AG08396 (cell line): Measurements from ENCODE around the gene DDX20.

Experiments used
- DNase-seq: peaks from one replicate; pipeline ENCODE4 v3.0.0; 2012; ENCODE audit warnings: low spot score, mixed read lengths

Gene DDX20, protein sequence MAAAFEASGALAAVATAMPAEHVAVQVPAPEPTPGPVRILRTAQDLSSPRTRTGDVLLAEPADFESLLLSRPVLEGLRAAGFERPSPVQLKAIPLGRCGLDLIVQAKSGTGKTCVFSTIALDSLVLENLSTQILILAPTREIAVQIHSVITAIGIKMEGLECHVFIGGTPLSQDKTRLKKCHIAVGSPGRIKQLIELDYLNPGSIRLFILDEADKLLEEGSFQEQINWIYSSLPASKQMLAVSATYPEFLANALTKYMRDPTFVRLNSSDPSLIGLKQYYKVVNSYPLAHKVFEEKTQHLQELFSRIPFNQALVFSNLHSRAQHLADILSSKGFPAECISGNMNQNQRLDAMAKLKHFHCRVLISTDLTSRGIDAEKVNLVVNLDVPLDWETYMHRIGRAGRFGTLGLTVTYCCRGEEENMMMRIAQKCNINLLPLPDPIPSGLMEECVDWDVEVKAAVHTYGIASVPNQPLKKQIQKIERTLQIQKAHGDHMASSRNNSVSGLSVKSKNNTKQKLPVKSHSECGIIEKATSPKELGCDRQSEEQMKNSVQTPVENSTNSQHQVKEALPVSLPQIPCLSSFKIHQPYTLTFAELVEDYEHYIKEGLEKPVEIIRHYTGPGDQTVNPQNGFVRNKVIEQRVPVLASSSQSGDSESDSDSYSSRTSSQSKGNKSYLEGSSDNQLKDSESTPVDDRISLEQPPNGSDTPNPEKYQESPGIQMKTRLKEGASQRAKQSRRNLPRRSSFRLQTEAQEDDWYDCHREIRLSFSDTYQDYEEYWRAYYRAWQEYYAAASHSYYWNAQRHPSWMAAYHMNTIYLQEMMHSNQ

DNA sequence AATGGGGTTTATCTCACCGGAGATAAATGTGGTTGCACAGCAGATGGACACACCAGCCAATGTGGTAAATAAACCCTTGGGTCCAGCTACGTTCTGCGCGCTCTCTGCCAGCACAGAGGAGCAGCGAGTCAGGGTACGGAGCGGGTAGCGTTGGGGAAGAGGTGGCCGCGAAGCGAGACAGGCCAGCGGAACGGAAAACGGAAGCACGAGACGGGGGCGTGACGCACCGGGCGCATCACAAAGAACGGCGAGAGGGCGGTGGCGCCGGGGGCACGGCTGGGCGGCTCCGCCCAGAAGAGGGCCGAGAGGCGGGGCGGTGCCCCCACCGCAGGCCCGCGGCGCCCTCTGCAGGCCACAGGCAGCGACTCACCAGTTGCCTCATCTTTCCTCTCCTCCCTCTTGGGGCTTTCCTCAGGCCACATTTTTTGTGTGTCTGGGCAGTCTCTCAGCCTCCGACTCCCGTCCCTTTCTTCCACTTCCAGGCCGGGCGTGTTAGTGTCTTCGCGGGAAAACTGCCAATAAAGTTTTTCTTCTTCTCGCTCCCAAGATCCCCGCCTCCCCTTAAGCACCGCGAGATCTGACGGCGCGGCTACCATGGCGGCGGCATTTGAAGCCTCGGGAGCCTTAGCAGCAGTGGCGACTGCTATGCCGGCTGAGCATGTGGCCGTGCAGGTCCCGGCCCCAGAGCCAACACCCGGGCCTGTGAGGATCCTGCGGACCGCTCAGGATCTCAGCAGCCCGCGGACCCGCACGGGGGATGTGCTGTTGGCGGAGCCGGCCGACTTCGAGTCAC lies at the start of gene DDX20:
Gene DDX20 (plus strand): TSS at position 571 of the 793 bp plus-strand sequence. CDS start 24 bp downstream, at position 595.
- DNase-seq, result peak; percentile 96

DNA sequence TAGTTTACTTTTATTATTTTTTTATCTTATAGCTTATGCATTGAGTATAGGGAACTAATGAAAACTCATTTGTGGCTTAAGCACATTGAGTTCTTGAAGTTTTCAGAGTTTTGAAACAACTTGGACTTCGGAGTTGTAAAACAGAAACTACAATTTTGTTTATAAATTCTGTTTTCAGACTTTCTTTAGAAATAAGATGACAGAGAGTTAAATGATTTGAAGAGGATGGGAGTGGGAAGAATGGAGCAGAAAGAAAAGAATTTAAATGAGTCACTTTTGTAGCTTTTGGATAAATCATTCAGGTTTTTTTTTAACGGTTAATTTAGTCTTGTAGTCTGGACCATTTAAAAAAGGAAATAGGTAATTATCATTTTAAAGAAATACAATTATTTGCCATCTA lies 48.8 kb upstream of the DDX20 start:
- no peak for DNase-seq

DNA sequence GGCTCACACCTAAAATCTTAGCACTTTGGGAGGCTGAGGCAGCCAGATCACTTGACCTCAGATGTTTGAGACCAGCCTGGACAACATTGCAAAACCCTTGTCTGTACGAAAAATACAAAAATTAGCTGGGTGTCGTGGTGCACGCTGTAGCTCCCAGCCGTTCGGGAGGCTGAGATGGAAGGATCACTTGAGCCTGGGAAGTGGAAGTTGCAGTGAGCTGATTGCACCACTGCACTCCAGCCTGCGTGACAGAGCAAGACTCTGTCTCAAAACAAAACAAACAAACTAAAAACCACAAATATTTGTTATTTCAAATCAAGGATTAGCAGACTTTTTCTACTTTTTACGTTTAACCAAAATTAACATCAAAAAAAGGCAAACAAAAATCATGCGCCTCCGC lies 47.8 kb upstream of the DDX20 start:
- no peak for DNase-seq

GRCh38 chr1:111709986-111710385 lies 45.7 kb upstream of the DDX20 start:
- DNase-seq, result no peak

GRCh38 chr1:111716333-111716732 lies 39.4 kb upstream of the DDX20 start:
- DNase-seq, result no peak

- no peak for DNase-seq
Observed at GRCh38 chr1:111717450-111717849, 38.3 kb upstream of the DDX20 start.

DNA sequence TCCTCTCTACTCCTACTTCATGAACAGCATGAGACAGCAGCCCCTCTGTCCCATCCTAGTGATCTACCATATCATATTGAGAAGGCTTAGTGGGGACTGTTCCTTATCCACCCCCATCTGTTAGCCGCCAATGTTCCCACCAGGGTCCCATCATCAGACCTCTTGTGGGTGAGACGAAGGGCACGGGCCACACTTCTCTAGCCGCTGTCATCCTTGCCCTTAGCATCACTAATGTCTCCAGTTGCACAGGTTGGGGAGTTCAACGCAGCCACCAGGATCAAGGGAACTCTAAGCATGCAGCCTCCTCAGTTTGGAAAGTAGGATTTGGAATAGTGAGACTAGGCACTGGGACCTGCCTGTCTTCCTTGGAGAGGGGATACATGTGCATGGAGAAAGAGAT lies 36.6 kb upstream of the DDX20 start:
- no peak for DNase-seq

GRCh38 chr1:111719674-111720132 lies 36.0 kb upstream of the DDX20 start:
- DNase-seq, result no peak

DNA sequence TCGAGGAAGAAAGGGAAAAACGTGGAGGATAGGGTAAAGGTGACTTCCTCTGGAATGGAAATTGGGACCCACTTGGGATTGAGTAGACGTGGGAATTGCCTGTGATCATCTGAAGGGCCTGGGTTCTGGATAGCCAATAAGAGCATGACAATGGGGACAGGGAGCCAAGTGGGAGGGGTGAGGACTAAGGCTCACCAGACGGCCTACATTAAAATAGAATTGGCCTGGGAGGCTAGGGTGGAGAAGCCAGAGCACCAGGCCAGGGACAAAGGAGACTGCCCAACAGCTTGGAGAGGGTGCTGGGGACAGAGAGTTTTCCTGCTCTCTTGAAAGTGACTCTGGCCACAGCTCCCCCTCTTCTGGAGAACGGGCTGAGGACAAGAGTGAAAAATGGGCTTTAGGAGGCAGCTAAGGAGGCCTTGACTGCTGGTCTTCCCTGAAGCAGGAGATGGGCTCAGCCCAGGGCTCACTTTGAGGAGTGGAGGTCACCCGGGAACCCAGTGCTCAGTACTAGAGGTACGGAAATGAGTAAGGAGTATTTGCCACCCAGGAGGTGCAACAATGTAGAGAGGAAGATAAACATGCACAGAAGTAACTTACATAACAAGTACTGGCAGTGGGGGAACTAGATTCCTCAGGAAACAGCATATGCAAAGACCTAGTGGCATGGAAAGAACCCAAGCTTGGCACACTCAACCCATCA lies 35.3 kb upstream of the DDX20 start:
- DNase-seq, result no peak

DNA sequence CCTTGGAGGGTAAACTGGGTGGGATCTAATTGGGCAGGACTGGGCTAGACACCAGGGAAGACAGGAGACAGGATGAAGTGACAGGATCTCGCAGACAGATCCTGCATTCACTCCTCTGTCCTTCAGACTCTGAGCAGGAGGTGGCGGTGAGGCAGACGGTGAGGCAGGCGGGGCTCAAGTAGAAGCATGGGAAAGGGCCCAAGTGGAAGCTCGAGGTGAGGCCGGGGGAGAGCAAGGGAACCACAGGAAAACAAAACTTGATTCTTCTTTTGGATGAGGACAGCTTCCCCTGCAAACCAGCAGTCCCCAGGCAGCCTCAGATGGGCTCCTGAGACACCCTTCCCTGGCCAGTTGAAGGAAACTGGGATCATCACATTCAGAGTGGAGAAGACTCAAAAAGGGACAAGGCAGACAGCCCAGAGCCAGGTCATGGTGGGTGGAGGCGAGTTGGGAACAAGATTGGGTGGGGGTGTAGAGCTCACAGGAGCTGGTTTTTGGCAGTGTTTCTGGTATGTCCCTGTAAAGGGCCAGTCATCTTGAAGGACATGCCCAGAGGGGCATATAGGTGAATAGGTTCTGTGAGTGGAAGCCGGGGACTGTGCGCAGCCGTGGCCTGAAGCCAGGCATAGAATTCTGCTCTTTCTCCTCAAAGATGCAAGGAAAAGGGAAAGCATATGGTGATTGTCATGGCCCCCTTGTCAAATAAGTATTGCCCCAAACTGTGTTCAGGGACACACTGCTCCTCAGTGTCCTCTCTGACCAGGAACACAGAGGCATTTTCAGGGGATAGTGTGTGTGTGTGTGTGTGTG lies 34.5 kb upstream of the DDX20 start:
- DNase-seq, result no peak

GRCh38 chr1:111723091-111723806 lies 32.5 kb upstream of the DDX20 start:
- DNase-seq, result no peak

- no peak for DNase-seq
Observed at GRCh38 chr1:111723871-111724270, 31.8 kb upstream of the DDX20 start.

- DNase-seq, result no peak
Observed at GRCh38 chr1:111725192-111725591, 30.5 kb upstream of the DDX20 start.

DNA sequence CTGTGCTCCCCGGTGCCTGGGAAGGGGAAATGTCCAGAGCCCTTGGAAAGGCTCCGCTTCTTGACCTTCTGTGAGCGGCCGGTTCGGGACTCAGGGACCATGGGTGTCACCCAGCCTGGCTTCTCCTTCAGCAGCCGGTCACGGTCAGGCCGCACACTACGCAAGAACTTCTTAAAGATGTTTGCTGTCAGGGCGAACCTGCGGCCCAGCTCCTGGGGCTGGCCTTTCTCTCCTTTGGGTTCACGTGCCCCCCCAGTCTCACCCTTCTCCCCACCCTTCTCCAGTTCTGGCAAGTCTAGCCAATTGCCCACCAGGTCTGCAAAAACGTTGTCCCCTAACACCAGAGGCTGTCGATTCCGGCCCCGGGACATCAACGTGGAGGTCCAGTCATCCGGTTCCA lies 28.6 kb upstream of the DDX20 start:
- no peak for DNase-seq

DNA sequence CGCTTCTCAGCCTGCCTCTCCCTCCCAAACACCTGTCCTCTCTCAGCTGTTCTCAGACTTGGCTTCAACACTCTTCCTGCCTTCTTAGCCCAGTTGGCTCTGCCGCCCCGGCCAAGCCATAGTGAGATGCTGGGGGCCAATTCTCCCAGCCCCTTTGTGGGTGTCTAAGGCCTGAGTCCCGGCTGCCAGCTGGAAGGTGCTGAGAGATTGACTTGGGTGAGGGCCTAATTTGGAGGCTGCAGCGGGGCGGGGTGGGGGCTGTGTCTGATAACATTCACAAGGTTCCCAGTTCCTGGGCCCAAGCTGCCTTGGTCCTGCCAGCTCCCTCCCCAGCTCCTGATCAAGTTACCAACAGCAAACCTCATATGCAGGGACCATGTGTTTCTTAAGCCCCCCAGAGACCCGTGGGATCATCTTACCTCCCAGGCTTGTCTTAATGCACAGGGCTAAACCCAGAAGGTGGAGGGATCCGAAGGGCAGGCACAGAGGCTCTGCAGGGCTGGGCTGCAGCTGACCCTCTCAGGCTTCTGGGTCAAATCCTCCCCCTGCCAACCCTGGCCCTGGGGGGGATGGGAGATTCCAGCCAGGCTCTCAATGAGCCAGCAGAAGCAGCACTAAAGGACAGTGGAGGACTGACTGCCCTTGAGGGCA lies 26.3 kb upstream of the DDX20 start:
- DNase-seq, result no peak

DNA sequence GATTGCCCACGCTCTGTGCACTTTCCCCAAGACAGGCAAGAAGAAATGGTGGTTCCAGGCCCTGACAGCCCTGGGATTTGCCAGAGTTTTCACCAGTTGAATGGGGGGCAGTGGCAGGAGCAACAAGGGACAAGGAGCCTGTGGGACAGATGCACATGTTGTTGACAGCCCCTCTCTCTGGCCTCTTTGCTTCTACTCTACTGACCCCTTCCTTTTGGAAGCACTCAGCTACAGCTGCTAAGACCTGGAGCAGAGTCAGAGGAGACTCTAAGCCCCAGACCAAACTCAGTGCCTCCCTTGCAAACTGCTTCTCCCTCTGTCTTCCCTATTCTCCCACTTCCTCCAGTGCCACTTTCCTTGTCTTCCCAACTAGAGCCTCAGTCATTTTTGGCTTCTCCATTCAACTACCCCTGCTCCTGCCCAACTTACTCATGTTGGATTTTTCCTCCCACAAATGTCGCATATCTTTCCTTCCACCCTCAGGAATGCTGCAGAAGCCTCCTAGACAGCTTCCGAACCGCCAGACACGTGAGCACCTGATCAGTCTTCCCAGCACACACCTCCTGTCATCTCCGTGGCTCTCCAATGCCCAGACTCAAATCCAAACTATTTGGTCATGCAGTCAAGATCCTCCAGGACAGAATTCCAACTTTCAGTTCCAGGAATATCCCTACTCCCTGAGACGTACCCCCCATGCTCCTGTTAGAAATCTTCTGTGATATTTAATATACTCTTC lies 25.6 kb upstream of the DDX20 start:
- no peak for DNase-seq

GRCh38 chr1:111730706-111731105 lies 25.0 kb upstream of the DDX20 start:
- DNase-seq, result no peak

DNA sequence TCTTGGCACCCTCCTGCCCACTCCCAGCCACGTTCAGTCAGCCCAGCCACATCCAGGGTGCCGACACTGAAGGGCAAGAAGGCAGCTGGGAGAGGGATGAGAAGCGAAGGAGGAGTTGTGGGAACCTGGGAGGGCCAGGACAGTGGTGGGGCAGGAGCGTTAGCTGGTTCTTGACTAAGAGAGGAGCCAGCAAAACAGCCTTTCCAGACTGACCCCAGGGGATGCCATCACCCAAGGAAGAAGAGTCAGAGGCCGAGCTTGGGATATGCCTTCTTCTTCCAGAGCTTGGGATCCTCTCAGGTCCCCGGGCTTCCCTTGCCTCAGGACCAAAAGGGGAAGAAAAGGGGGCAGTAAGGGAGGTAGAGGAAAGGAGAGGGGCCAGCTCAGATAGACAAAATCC lies 23.7 kb upstream of the DDX20 start:
- no peak for DNase-seq

- DNase-seq, result no peak
Observed at GRCh38 chr1:111732718-111733117, 23.0 kb upstream of the DDX20 start.
